HEK293T (cell line): Measurements from ENCODE around the gene LYPD1.

ENCODE experiments used
- CTCF ChIA-PET: fragments of 350-600 bp; formaldehyde crosslinking; extraction: SDS; loops from one replicate; lab custom pipeline; 2021; ENCODE audit warnings: antibody characterized with exemption, inconsistent platforms; lab: Yijun Ruan, JAX
- POLR2A ChIA-PET: fragments of 350-600 bp; formaldehyde crosslinking; extraction: SDS; loops from one replicate; lab custom pipeline; 2020; ENCODE audit warnings: antibody characterized with exemption, inconsistent platforms; lab: Yijun Ruan, JAX
- DNase-seq: peaks from one replicate; pipeline ENCODE4 v3.0.0; 2012; ENCODE audit warnings: mixed read lengths; ENCODE audit errors: extremely low spot score
- ARNT ChIP-seq: fragments of 450-650 bp; IDR thresholded peaks from 2 replicates; pipeline ENCODE4 v1.6.1; 2017; ENCODE audit warnings: mild to moderate bottlenecking
- BHLHE40 ChIP-seq: fragments of 450-650 bp; IDR thresholded peaks from 2 replicates; pipeline ENCODE4 v1.6.1; 2016; ENCODE audit warnings: mild to moderate bottlenecking, moderate library complexity, borderline replicate concordance
- CTBP1 ChIP-seq: fragments of 450-650 bp; IDR thresholded peaks from 2 replicates; pipeline ENCODE4 v1.6.1; 2016; ENCODE audit warnings: borderline replicate concordance
- ELF4 ChIP-seq: fragments of 450-650 bp; IDR thresholded peaks from 2 replicates; pipeline ENCODE4 v1.6.1; 2017; ENCODE audit warnings: antibody characterized with exemption
- FOXA1 ChIP-seq: fragments of 450-650 bp; IDR thresholded peaks from 2 replicates; pipeline ENCODE4 v1.6.1; 2016; ENCODE audit warnings: mild to moderate bottlenecking
- FOXK2 ChIP-seq: fragments of 450-650 bp; IDR thresholded peaks from 2 replicates; pipeline ENCODE4 v1.6.1; 2016; ENCODE audit warnings: mild to moderate bottlenecking
- FOXM1 ChIP-seq: fragments of 450-650 bp; IDR thresholded peaks from 2 replicates; pipeline ENCODE4 v1.6.1; 2017; ENCODE audit warnings: mild to moderate bottlenecking, borderline replicate concordance
- HDGF ChIP-seq: fragments of 450-650 bp; IDR thresholded peaks from 2 replicates; pipeline ENCODE4 v1.6.1; 2017; ENCODE audit warnings: antibody characterized with exemption, borderline replicate concordance
- L3MBTL2 ChIP-seq: fragments of 450-650 bp; conservative IDR thresholded peaks from 2 replicates; pipeline ENCODE4 v1.6.1; 2016; ENCODE audit warnings: mild to moderate bottlenecking
- LEF1 ChIP-seq: fragments of 450-650 bp; IDR thresholded peaks from 2 replicates; pipeline ENCODE4 v1.6.1; 2017; ENCODE audit warnings: mild to moderate bottlenecking, borderline replicate concordance
- NFRKB ChIP-seq: fragments of 450-650 bp; IDR thresholded peaks from 2 replicates; pipeline ENCODE4 v1.6.1; 2016; ENCODE audit warnings: mild to moderate bottlenecking, moderate library complexity
- SP1 ChIP-seq: fragments of 450-650 bp; IDR thresholded peaks from 2 replicates; pipeline ENCODE4 v1.6.1; 2017
- SUZ12 ChIP-seq: fragments of 450-650 bp; IDR thresholded peaks from 2 replicates; pipeline ENCODE4 v1.6.1; 2016; ENCODE audit warnings: mild to moderate bottlenecking
- TARDBP ChIP-seq: fragments of 450-650 bp; IDR thresholded peaks from 2 replicates; pipeline ENCODE4 v1.6.1; 2016
- ZNF384 ChIP-seq: fragments of 450-650 bp; IDR thresholded peaks from 2 replicates; pipeline ENCODE4 v1.6.1; 2016
- TF ChIP-seq, protein P1 (sequence below): fragments of 450-650 bp; IDR thresholded peaks from 2 replicates; pipeline ENCODE4 v1.6.1; 2016

The LYPD1 gene

DNA sequence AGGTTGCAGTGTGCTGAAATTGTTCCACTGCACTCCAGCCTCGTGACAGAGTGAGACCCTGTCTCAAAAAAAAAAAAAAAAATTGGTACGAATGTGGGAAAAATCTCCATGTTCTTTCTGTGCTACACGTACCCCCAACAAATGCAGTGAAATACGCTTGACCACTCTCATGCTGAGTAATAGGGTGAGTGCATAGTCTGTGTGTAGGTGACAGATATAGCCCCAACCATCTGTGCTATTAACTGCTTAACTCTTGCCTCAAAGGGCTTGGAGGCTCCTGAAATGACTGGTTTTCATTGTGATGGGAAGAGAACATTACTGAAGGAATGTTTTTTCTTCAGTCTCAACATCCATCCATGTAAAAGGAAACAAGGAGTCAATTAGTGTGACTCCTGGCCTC, 15.7 kb downstream of the LYPD1 start:
- ChIA-PET POLR2A (no interaction called here), CTCF (interaction anchor here (0.7 kb wide), 1 partner anchor 11 kb away, joined by 7 read pairs; no protein-coding TSS in a partner anchor)
- no peak for DNase-seq
- TF ChIP-seq SP1 (no peak), LEF1 (no peak), NFRKB (no peak), TARDBP (no peak), BHLHE40 (no peak), FOXA1 (no peak), ZNF384 (no peak)
- TF ChIP-seq, protein P1, sequence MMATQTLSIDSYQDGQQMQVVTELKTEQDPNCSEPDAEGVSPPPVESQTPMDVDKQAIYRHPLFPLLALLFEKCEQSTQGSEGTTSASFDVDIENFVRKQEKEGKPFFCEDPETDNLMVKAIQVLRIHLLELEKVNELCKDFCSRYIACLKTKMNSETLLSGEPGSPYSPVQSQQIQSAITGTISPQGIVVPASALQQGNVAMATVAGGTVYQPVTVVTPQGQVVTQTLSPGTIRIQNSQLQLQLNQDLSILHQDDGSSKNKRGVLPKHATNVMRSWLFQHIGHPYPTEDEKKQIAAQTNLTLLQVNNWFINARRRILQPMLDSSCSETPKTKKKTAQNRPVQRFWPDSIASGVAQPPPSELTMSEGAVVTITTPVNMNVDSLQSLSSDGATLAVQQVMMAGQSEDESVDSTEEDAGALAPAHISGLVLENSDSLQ: no peak

DNA sequence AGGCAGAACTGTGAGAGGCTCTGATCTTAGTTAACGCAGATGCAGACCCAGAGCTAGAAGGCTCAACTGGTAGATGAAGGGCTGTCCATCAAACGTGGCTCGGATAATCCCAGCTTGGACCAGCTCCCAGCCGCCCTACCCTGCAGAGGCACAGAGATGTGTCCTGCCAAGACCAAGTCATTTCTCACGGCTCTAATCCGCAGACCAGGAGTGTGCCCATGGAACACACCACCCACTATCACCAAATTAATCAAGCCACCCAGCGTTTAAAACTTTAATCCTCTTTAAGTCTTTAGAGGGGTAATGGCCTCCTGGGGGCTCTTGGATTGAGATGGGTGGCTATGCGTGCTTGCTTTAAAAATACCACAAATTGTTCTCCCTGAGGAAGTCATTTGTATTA, 17.5 kb downstream of the LYPD1 start:
- ChIA-PET CTCF (no interaction called here), POLR2A (no interaction called here)
- TF ChIP-seq LEF1 (no peak), ZNF384 (no peak), SP1 (no peak), TARDBP (no peak), HDGF (no peak), L3MBTL2 (no peak), NFRKB (no peak), ELF4 (no peak), SUZ12 (no peak), FOXK2 (no peak), FOXA1 (no peak), ARNT (no peak), BHLHE40 (no peak), CTBP1 (no peak), FOXM1 (no peak)
- TF ChIP-seq, protein P1: no peak
- no peak for DNase-seq

DNA sequence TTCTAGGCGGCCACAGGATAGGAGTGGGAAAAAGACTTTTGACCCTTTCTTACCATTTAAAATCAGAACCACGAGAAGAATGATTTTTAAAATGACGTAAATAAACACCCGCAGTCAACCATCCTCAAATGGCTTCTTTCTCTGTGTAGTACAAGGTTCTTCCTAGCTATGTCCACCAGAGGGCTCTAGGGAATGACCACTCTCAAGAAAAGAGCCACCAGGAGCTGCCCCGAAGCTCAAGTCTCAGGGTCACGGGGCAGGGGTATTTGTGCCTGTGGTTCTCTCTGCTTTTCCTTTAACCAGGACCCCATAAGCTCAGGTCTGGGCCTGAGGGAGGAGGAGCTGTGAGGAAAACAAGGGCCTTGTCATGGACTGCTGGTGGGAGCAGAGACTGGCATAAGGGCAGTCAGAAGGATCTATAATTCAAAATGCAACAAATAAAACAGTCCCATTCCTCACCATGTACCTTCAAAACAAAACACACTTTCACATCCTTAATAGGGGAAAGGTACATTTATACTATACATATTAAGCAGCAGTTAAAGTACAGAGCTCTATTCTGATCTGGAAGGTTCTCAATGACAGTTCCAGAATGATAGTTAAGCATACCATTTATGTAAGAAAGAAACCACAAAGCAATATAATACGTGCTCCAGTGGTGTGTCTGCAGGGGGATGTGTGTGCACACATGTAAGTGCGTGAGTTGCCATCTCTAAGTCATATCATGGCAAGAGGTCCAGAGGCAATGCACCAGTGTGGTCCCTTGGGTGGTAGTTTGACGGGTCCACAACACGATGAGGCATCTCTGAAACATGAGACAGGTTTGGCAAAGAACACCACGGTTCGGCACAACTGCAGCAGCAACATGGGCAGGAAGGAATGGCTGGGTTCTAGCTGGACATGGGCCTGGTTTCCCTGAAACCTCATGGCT, 18.6 kb downstream of the LYPD1 start:
- CTCF ChIA-PET: interaction anchor here (0.7 to 1.1 kb wide), 2 partner anchors 22 to 101 kb away, joined by 3 read pairs; no protein-coding TSS in a partner anchor
- TF ChIP-seq, protein P1: no peak
- TF ChIP-seq LEF1: no peak
- no peak for TF ChIP-seq FOXA1
- no peak for TF ChIP-seq ARNT
- no peak for TF ChIP-seq FOXM1
- TF ChIP-seq BHLHE40: no peak
- peak; percentile 15 for DNase-seq
- POLR2A ChIA-PET: no interaction called here

DNA sequence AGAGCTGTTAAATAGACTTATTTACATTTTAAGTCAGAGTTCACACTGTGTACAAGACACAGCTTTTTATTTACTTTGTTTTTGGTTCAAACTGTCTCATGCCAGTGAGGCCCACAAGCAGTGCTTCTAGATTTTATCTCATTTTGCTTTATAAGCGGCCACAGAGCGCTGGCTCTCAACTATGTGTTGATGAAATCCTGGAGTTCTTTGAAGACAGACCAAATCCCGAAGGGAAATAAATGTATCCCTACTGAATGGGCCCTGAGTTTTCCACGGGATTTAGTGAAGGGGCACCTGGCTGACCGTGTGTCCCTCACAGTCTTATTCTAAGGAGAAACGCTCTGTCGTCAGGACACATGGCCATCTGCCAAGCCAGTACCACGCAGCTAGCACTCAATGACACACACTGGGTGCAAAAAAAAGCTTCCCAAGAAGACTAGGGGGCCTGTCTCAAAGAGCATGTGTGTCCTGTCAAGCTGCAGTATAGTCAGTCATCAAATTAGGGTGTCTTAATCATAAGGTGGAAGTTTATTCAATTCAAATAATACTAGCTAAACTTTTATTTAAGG, 23.4 kb downstream of the LYPD1 start:
- CTCF ChIA-PET: no interaction called here
- no peak for DNase-seq
- POLR2A ChIA-PET: interaction anchor here (1.3 kb wide), 1 partner anchor 10 kb away, joined by 3 read pairs; no protein-coding TSS in a partner anchor
- TF ChIP-seq CTBP1: no peak
- no peak for TF ChIP-seq ARNT
- TF ChIP-seq, protein P1: no peak
- no peak for TF ChIP-seq ZNF384
- no peak for TF ChIP-seq FOXA1
- no peak for TF ChIP-seq ELF4
- TF ChIP-seq FOXM1: no peak
- TF ChIP-seq L3MBTL2: no peak
- TF ChIP-seq SP1: no peak
- TF ChIP-seq NFRKB: no peak
- TF ChIP-seq FOXK2: no peak

DNA sequence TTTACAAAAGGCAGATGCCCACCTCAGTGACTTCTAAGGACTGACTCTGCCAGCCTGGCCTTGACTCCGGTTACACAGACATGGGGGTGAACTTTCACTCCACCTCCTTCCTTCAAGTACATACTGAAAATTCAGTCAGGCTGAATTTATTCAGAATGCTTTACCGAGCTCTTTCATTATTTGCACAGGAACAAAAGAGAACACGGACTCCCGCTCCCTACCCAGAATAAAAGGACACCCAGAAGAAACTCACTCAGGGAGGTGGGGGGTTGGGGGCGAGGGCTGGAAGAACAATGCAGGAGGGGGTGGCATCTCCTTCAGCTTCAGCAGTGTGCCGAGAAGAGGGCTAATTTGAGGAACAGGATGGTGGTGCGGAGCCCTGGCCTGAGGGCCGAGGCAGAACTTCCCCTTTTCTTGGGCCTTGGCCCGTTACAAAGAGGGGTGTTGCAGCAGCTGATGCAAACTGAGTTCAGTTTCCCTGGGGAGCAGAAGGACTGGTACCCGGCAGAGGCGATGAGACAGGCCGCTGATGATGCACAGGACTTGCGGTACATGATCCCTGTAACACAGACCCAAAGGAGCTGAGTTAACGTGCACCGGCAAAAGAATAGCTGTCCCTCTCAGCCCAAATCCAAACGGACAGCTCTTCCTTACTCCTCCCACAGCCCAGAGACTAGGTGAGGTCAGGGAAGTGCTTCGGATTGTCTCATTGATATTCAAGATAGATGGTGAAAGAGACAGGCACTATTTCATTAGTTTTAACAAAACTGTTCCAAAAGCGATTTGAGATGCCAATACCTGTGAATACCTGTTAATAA, 24.1 kb downstream of the LYPD1 start:
- ChIA-PET POLR2A (interaction anchor here (1.3 kb wide), 1 partner anchor 9 kb away, joined by 3 read pairs; no protein-coding TSS in a partner anchor), CTCF (no interaction called here)
- no peak for TF ChIP-seq ELF4
- TF ChIP-seq FOXK2: no peak
- no peak for TF ChIP-seq ARNT
- no peak for TF ChIP-seq LEF1
- no peak for TF ChIP-seq NFRKB
- TF ChIP-seq SUZ12: no peak
- TF ChIP-seq FOXM1: no peak
- TF ChIP-seq CTBP1: no peak
- no peak for DNase-seq
